ENCODE results near the gene ZBTB37. TPM values are rescaled to one million over a fixed set of nuclear protein-coding genes. Genes with fewer than 3 reads are reported as not detected.

ZBTB37 gene
- polyA plus RNA-seq (2013): 8.7 TPM

- DNase-seq: peak in 2 of 3 donors; percentile 76 to 88
- CTCF ChIA-PET: interaction anchor here (0.6 to 1.7 kb wide), 4 partner anchors 206 to 1124 kb away, joined by 3 to 6 read pairs (median 3); no protein-coding TSS in a partner anchor
- Histone ChIP-seq H3K36me3 (ENCODE audit: control insufficient read depth in 4 of 4, insufficient read depth in 4 of 4, low read length in 3 of 4) (peaks cover 7 to 40% (median 25%) of the 10 kb centered on the region in 4 experiments), H3K4me1 (ENCODE audit: control extremely low read depth in 1 of 4, control insufficient read depth in 4 of 4, insufficient read depth in 4 of 4, low read length in 3 of 4) (peaks cover 27 to 71% (median 42%) of the 10 kb centered on the region in 4 experiments), H3K9me3 (ENCODE audit: control extremely low read depth in 1 of 5, control insufficient read depth in 4 of 5, insufficient read depth in 2 of 5, low read depth in 1 of 5, low read length in 4 of 5) (no peaks in the 10 kb centered on the region), H3K4me3 (ENCODE audit: control insufficient read depth in 1 of 7, extremely low read depth in 1 of 7, insufficient read depth in 4 of 7, low read depth in 2 of 7, low read length in 6 of 7) (peak within 1 kb of the TSS; percentile 70 to 99 (median 95)), H3K27ac (ENCODE audit: insufficient read depth in 1 of 2, low read depth in 1 of 2, low read length in 2 of 2, poor library complexity in 1 of 2, severe bottlenecking in 2 of 2) (peak within 1 kb of the TSS; percentile 75 to 88), H3K27me3 (replicated peaks in 2 of 5; ENCODE audit: control insufficient read depth in 4 of 5, insufficient read depth in 5 of 5, low read length in 4 of 5) (no peaks in the 10 kb centered on the region)
- WGBS (ENCODE audit: insufficient coverage): 0% methylated on average over 33 of the region's 53 CpGs
- POLR2A ChIA-PET: interaction anchor here (0.6 to 1.5 kb wide), 8 partner anchors 43 to 1143 kb away, joined by 3 to 6 read pairs (median 3); partner anchors contain the start of genes CENPL and RC3H1
These were observed at the start of gene ZBTB37 for GRCh38 chr1:173868266-173869020. TSS of gene ZBTB37 (plus strand) at chr1:173868380. CDS start at chr1:173870226, 1,846 bp downstream.

GRCh38 chr1:173818459-173818858 is 49.7 kb upstream of the ZBTB37 start:
- WGBS (ENCODE audit: insufficient coverage): no CpG with 5 or more reads among the region's 1 CpG
- H3K27ac ChIP-seq (ENCODE audit: insufficient read depth in 1 of 2, low read depth in 1 of 2, low read length in 2 of 2, poor library complexity in 1 of 2, severe bottlenecking in 2 of 2): no peak overlapping the region
- no peak for DNase-seq
- ChIA-PET POLR2A (no interaction called here), CTCF (interaction anchor here (1.2 to 1.3 kb wide), 3 partner anchors 9 to 1076 kb away, joined by 3 read pairs; no protein-coding TSS in a partner anchor)
- no peaks in the 10 kb centered on the region for H3K9me3 ChIP-seq (ENCODE audit: control extremely low read depth in 1 of 5, control insufficient read depth in 4 of 5, insufficient read depth in 2 of 5, low read depth in 1 of 5, low read length in 4 of 5)
- H3K4me3 ChIP-seq (ENCODE audit: control insufficient read depth in 1 of 7, extremely low read depth in 1 of 7, insufficient read depth in 4 of 7, low read depth in 2 of 7, low read length in 6 of 7): no peak overlapping the region
- H3K36me3 ChIP-seq (ENCODE audit: control insufficient read depth in 4 of 4, insufficient read depth in 4 of 4, low read length in 3 of 4): peaks cover 4 to 21% (median 5%) of the 10 kb centered on the region in 4 experiments
- H3K4me1 ChIP-seq (ENCODE audit: control extremely low read depth in 1 of 4, control insufficient read depth in 4 of 4, insufficient read depth in 4 of 4, low read length in 3 of 4): peaks cover 6 to 15% (median 7%) of the 10 kb centered on the region in 4 experiments
- H3K27me3 ChIP-seq (replicated peaks in 2 of 5; ENCODE audit: control insufficient read depth in 4 of 5, insufficient read depth in 5 of 5, low read length in 4 of 5): no peaks in the 10 kb centered on the region

- H3K4me1 ChIP-seq (ENCODE audit: control extremely low read depth in 1 of 4, control insufficient read depth in 4 of 4, insufficient read depth in 4 of 4, low read length in 3 of 4): peaks cover 9 to 21% (median 10%) of the 10 kb centered on the region in 4 experiments
- H3K4me3 ChIP-seq (ENCODE audit: control insufficient read depth in 1 of 7, extremely low read depth in 1 of 7, insufficient read depth in 4 of 7, low read depth in 2 of 7, low read length in 6 of 7): no peak overlapping the region
- no peak for DNase-seq
- 100% methylated on average over 2 of the region's 4 CpGs for WGBS (ENCODE audit: insufficient coverage)
- POLR2A ChIA-PET: no interaction called here
- CTCF ChIA-PET: no interaction called here
- H3K27ac ChIP-seq (ENCODE audit: insufficient read depth in 1 of 2, low read depth in 1 of 2, low read length in 2 of 2, poor library complexity in 1 of 2, severe bottlenecking in 2 of 2): no peak overlapping the region
- peaks cover 4 to 21% (median 5%) of the 10 kb centered on the region in 4 experiments for H3K36me3 ChIP-seq (ENCODE audit: control insufficient read depth in 4 of 4, insufficient read depth in 4 of 4, low read length in 3 of 4)
- H3K27me3 ChIP-seq (replicated peaks in 2 of 5; ENCODE audit: control insufficient read depth in 4 of 5, insufficient read depth in 5 of 5, low read length in 4 of 5): no peaks in the 10 kb centered on the region
- H3K9me3 ChIP-seq (ENCODE audit: control extremely low read depth in 1 of 5, control insufficient read depth in 4 of 5, insufficient read depth in 2 of 5, low read depth in 1 of 5, low read length in 4 of 5): no peaks in the 10 kb centered on the region
These were observed 46.5 kb upstream of the ZBTB37 start for GRCh38 chr1:173821680-173822079.

- POLR2A ChIA-PET: no interaction called here
- no peaks in the 10 kb centered on the region for H3K27me3 ChIP-seq (replicated peaks in 2 of 5; ENCODE audit: control insufficient read depth in 4 of 5, insufficient read depth in 5 of 5, low read length in 4 of 5)
- H3K27ac ChIP-seq (ENCODE audit: insufficient read depth in 1 of 2, low read depth in 1 of 2, low read length in 2 of 2, poor library complexity in 1 of 2, severe bottlenecking in 2 of 2): peak overlapping the region; percentile 84 to 89
- H3K4me1 ChIP-seq (ENCODE audit: control extremely low read depth in 1 of 4, control insufficient read depth in 4 of 4, insufficient read depth in 4 of 4, low read length in 3 of 4): peaks cover 9 to 29% (median 10%) of the 10 kb centered on the region in 4 experiments
- peak overlapping the region; percentile 79 to 100 (median 96) for H3K4me3 ChIP-seq (ENCODE audit: control insufficient read depth in 1 of 7, extremely low read depth in 1 of 7, insufficient read depth in 4 of 7, low read depth in 2 of 7, low read length in 6 of 7)
- CTCF ChIA-PET: interaction anchor here (1.0 to 2.0 kb wide), 4 partner anchors 395 to 1082 kb away, joined by 3 to 15 read pairs (median 6); no protein-coding TSS in a partner anchor
- WGBS (ENCODE audit: insufficient coverage): 0% methylated on average over 20 of the region's 25 CpGs
- no peaks in the 10 kb centered on the region for H3K9me3 ChIP-seq (ENCODE audit: control extremely low read depth in 1 of 5, control insufficient read depth in 4 of 5, insufficient read depth in 2 of 5, low read depth in 1 of 5, low read length in 4 of 5)
- no peak for DNase-seq
- peaks cover 0 to 13% (median 1%) of the 10 kb centered on the region in 4 experiments for H3K36me3 ChIP-seq (ENCODE audit: control insufficient read depth in 4 of 4, insufficient read depth in 4 of 4, low read length in 3 of 4)
These were observed 44.3 kb upstream of the ZBTB37 start for GRCh38 chr1:173823781-173824314.

GRCh38 chr1:173824315-173825081 is 43.7 kb upstream of the ZBTB37 start, which contains the start of the genes CENPL and DARS2:
TSS of gene CENPL (minus strand) at chr1:173824883. CDS start at chr1:173811299, 13,584 bp downstream.
TSS of gene DARS2 (plus strand) at chr1:173824673. CDS start at chr1:173825230, 557 bp downstream.
- under 1% methylated on average over 50 of the region's 55 CpGs for WGBS (ENCODE audit: insufficient coverage)
- H3K36me3 ChIP-seq (ENCODE audit: control insufficient read depth in 4 of 4, insufficient read depth in 4 of 4, low read length in 3 of 4): peaks cover 0 to 10% (median 0%) of the 10 kb centered on the region in 4 experiments
- H3K27ac ChIP-seq (ENCODE audit: insufficient read depth in 1 of 2, low read depth in 1 of 2, low read length in 2 of 2, poor library complexity in 1 of 2, severe bottlenecking in 2 of 2): peak within 1 kb of the TSS; percentile 84 to 89
- peak; percentile 98 to 99 (median 99) for DNase-seq
- no peaks in the 10 kb centered on the region for H3K9me3 ChIP-seq (ENCODE audit: control extremely low read depth in 1 of 5, control insufficient read depth in 4 of 5, insufficient read depth in 2 of 5, low read depth in 1 of 5, low read length in 4 of 5)
- H3K27me3 ChIP-seq (replicated peaks in 2 of 5; ENCODE audit: control insufficient read depth in 4 of 5, insufficient read depth in 5 of 5, low read length in 4 of 5): no peaks in the 10 kb centered on the region
- H3K4me1 ChIP-seq (ENCODE audit: control extremely low read depth in 1 of 4, control insufficient read depth in 4 of 4, insufficient read depth in 4 of 4, low read length in 3 of 4): peaks cover 9 to 29% (median 10%) of the 10 kb centered on the region in 4 experiments
- peak within 1 kb of the TSS; percentile 79 to 100 (median 96) for H3K4me3 ChIP-seq (ENCODE audit: control insufficient read depth in 1 of 7, extremely low read depth in 1 of 7, insufficient read depth in 4 of 7, low read depth in 2 of 7, low read length in 6 of 7)
- POLR2A ChIA-PET: interaction anchor here (1.2 kb wide), 1 partner anchor 44 kb away, joined by 4 read pairs; no protein-coding TSS in a partner anchor
- CTCF ChIA-PET: interaction anchor here (0.7 to 2.0 kb wide), 7 partner anchors 9 to 1081 kb away, joined by 3 to 15 read pairs (median 5); no protein-coding TSS in a partner anchor

GRCh38 chr1:173827611-173828010 is 40.6 kb upstream of the ZBTB37 start:
- ChIA-PET CTCF (interaction anchor here (0.8 to 1.2 kb wide), 3 partner anchors 9 to 1084 kb away, joined by 3 to 6 read pairs (median 3); no protein-coding TSS in a partner anchor), POLR2A (no interaction called here)
- DNase-seq: no peak
- WGBS (ENCODE audit: insufficient coverage): 89% methylated on average over 2 of the region's 2 CpGs
- H3K27me3 ChIP-seq (replicated peaks in 2 of 5; ENCODE audit: control insufficient read depth in 4 of 5, insufficient read depth in 5 of 5, low read length in 4 of 5): no peaks in the 10 kb centered on the region
- no peaks in the 10 kb centered on the region for H3K9me3 ChIP-seq (ENCODE audit: control extremely low read depth in 1 of 5, control insufficient read depth in 4 of 5, insufficient read depth in 2 of 5, low read depth in 1 of 5, low read length in 4 of 5)
- H3K4me3 ChIP-seq (ENCODE audit: control insufficient read depth in 1 of 7, extremely low read depth in 1 of 7, insufficient read depth in 4 of 7, low read depth in 2 of 7, low read length in 6 of 7): no peak overlapping the region
- H3K4me1 ChIP-seq (ENCODE audit: control extremely low read depth in 1 of 4, control insufficient read depth in 4 of 4, insufficient read depth in 4 of 4, low read length in 3 of 4): peaks cover 9 to 23% (median 10%) of the 10 kb centered on the region in 4 experiments
- no peak overlapping the region for H3K27ac ChIP-seq (ENCODE audit: insufficient read depth in 1 of 2, low read depth in 1 of 2, low read length in 2 of 2, poor library complexity in 1 of 2, severe bottlenecking in 2 of 2)
- peaks cover under 1 to 14% (median 7%) of the 10 kb centered on the region in 4 experiments for H3K36me3 ChIP-seq (ENCODE audit: control insufficient read depth in 4 of 4, insufficient read depth in 4 of 4, low read length in 3 of 4)
